Measurements from ENCODE around the gene PTPRA.

DNA sequence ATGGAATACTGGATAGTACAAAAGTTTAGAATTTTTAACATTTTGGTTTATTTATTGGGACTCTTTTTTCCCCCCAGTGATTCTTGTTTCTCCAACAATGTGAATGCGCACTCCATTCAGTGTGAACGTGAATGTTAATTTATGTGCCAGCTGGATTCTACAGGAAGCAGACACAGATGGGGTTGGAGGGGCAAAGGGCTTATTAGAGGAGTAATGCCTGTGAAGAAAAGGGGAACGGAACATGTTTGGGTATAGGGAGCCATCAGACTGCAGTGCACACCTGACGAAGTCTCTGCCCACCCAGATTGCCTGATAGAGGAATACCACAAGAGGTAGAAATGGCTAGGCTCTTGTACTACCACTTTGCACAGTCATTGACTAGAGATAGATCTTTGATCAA, 48.2 kb downstream of the PTPRA start:
- TF ChIP-seq, protein P1, sequence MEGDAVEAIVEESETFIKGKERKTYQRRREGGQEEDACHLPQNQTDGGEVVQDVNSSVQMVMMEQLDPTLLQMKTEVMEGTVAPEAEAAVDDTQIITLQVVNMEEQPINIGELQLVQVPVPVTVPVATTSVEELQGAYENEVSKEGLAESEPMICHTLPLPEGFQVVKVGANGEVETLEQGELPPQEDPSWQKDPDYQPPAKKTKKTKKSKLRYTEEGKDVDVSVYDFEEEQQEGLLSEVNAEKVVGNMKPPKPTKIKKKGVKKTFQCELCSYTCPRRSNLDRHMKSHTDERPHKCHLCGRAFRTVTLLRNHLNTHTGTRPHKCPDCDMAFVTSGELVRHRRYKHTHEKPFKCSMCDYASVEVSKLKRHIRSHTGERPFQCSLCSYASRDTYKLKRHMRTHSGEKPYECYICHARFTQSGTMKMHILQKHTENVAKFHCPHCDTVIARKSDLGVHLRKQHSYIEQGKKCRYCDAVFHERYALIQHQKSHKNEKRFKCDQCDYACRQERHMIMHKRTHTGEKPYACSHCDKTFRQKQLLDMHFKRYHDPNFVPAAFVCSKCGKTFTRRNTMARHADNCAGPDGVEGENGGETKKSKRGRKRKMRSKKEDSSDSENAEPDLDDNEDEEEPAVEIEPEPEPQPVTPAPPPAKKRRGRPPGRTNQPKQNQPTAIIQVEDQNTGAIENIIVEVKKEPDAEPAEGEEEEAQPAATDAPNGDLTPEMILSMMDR (IDR thresholded peaks at IDR 0.05), result no peak
- no peak for TF ChIP-seq EZH2 (IDR thresholded peaks at IDR 0.05; ENCODE audit: borderline replicate concordance, insufficient read depth, low read depth, low read length, poor library complexity, severe bottlenecking)
